Effector memory CD8-positive, alpha-beta T cell (primary cell): Measurements from ENCODE around the gene AFF3.

ENCODE experiments used
- ATAC-seq: fragments of 150-1000 bp; cut with Tn5 transposase; replicated peaks from 2 replicates; pipeline ENCODE4 v1.10.0; 2021; ENCODE audit warnings: mild to moderate bottlenecking, moderate library complexity
- DNase-seq, 3 experiments: peaks; one replicate each; pipeline ENCODE4 v3.0.0; 2021
- H3K27ac Mint-ChIP-seq, 2 donors: one replicate each; pipeline ENCODE4 v1.8.0; 2022; ENCODE audit warnings: mild to moderate bottlenecking in 2 of 2, mixed read lengths in 2 of 2, moderate library complexity in 2 of 2
- H3K27me3 Mint-ChIP-seq, 2 donors: one replicate each; pipeline ENCODE4 v1.8.0; 2022; ENCODE audit warnings: mixed read lengths in 2 of 2
- H3K36me3 Mint-ChIP-seq: one replicate; pipeline ENCODE4 v1.8.0; 2022; ENCODE audit warnings: mild to moderate bottlenecking, moderate library complexity, mixed read lengths; ENCODE audit not compliant: insufficient read depth
- H3K4me1 Mint-ChIP-seq, 2 donors: one replicate each; pipeline ENCODE4 v1.8.0; 2022; ENCODE audit warnings: low read depth in 2 of 2, mixed read lengths in 2 of 2
- H3K4me3 Mint-ChIP-seq, 2 donors: one replicate each; pipeline ENCODE4 v1.8.0; 2022; ENCODE audit warnings: mild to moderate bottlenecking in 2 of 2, mixed read lengths in 2 of 2, moderate library complexity in 2 of 2
- H3K9me3 Mint-ChIP-seq, 2 donors: one replicate each; pipeline ENCODE4 v1.8.0; 2022; ENCODE audit warnings: mixed read lengths in 2 of 2

The AFF3 gene

DNA sequence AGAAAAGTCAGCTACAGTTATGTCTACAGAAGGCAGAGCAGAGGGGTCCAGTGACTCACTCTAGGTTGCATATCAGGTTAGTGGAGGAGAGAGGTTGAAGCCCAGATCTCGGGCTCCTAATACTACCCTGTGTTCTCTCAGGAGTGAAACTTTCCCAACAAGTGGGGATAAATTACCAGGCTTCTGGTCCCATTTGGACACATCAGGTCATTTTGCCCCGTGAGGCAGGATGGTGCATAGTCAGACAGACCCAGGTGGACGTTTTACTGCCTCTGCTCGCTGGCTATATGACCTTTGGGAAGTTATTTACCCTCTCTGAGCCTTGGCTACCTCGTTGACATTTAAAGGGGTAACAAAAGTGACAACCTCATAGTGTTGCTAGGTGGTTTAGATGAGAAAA lies 524.6 kb downstream of the AFF3 start:
- Mint-ChIP-seq H3K27me3 (peaks cover 12 to 34% of the 10 kb centered on the region in 2 donors), H3K4me3 (no peak overlapping the region)
- no peak for ATAC-seq

GRCh38 chr2:99615247-99615771 lies 527.1 kb downstream of the AFF3 start:
- Mint-ChIP-seq H3K27me3 (peaks cover 5 to 15% of the 10 kb centered on the region in 2 donors), H3K36me3 (no peaks in the 10 kb centered on the region), H3K9me3 (no peaks in the 10 kb centered on the region), H3K4me1 (peaks cover 0 to 4% of the 10 kb centered on the region in 2 donors), H3K27ac (no peak overlapping the region), H3K4me3 (no peak overlapping the region)
- DNase-seq = no peak
- ATAC-seq = no peak

More for the DNA sequence above, 524.6 kb downstream of the AFF3 start:
- Mint-ChIP-seq H3K4me1 (peaks cover 0 to 4% of the 10 kb centered on the region in 2 donors), H3K27ac (no peak overlapping the region), H3K9me3 (no peaks in the 10 kb centered on the region), H3K36me3 (no peaks in the 10 kb centered on the region)
- no peak for DNase-seq

DNA sequence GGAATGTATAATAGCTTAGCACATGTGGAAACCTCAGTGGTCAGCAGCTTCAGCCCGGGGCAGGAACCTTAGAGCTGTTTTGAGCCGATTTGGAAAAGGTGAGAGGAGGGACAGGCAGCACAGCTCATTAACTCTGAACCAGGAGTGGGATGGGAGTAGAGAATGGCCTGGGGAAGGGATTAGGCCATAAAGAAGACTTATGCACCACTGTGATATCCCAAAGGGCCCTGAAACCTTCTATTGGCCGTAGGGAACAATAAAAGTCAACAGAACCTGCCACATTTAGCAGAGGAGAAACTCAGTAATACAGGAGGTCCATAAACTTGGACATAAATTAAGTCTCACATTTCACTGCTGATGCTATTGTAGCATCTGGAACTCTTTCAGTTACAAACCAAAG lies 528.4 kb downstream of the AFF3 start:
- Mint-ChIP-seq H3K27ac (no peak overlapping the region), H3K9me3 (no peaks in the 10 kb centered on the region), H3K27me3 (peaks cover 5 to 12% of the 10 kb centered on the region in 2 donors), H3K4me1 (peaks cover 0 to 4% of the 10 kb centered on the region in 2 donors), H3K4me3 (no peak overlapping the region), H3K36me3 (no peaks in the 10 kb centered on the region)
- DNase-seq (no peak), ATAC-seq (no peak)

GRCh38 chr2:99611786-99612185 lies 530.6 kb downstream of the AFF3 start:
- DNase-seq (no peak), ATAC-seq (no peak)
- Mint-ChIP-seq H3K36me3 (peaks cover 2% of the 10 kb centered on the region), H3K27me3 (peaks cover 0 to 6% of the 10 kb centered on the region in 2 donors), H3K4me3 (no peak overlapping the region), H3K27ac (no peak overlapping the region), H3K9me3 (no peaks in the 10 kb centered on the region), H3K4me1 (no peaks in the 10 kb centered on the region)

DNA sequence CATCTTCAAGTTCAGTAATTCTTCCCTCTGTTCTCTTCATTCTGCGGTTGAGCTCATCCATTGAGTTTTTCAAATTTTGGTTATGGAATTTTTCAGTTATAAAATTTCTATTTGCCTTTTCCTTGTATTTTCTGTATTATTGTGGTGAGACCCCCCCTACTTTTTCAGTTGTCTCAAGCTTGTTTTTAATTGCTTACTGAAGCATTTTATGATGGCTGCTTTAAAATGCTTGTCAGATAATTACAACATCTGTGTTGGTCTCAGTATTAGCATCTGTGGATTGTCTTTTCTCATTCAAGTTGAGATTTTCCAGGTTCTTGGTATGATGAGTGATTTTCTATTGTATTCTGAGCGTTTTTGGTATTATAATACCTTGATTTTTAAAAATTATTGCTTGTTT lies 531.4 kb downstream of the AFF3 start:
- DNase-seq = no peak
- Mint-ChIP-seq H3K36me3 (peaks cover 2% of the 10 kb centered on the region), H3K4me3 (no peak overlapping the region), H3K27ac (no peak overlapping the region), H3K27me3 (peaks cover 0 to 6% of the 10 kb centered on the region in 2 donors), H3K4me1 (no peaks in the 10 kb centered on the region), H3K9me3 (no peaks in the 10 kb centered on the region)
- ATAC-seq = no peak

- Mint-ChIP-seq H3K36me3 (peaks cover 2% of the 10 kb centered on the region), H3K27ac (no peak overlapping the region), H3K9me3 (no peaks in the 10 kb centered on the region), H3K4me3 (no peak overlapping the region), H3K4me1 (no peaks in the 10 kb centered on the region), H3K27me3 (peaks cover 0 to 7% of the 10 kb centered on the region in 2 donors)
- ATAC-seq (no peak), DNase-seq (no peak)
Measured at GRCh38 chr2:99609851-99610381, 532.5 kb downstream of the AFF3 start.

DNA sequence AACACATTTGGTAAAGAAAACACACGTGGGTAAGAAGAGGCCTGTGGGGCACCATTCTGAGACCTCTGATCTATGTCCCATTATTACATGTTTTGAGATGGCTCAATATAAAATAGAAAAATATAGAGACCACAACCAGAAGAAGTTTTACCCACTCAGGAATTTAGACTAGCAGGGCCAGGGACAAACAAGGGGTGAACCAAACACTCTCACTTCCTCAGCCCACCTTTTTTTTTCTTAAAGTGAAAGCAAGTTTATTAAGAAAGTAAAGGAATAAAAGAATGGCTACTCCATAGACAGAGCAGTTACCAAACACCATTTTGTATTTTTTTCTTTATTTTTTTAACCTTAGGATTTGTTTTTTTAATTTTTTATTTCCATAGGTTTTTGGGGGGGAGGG lies 533.5 kb downstream of the AFF3 start:
- no peak for ATAC-seq
- Mint-ChIP-seq H3K36me3 (peaks cover 2% of the 10 kb centered on the region), H3K4me1 (no peaks in the 10 kb centered on the region)

GRCh38 chr2:99607861-99608491 lies 534.4 kb downstream of the AFF3 start:
- peaks cover 5% of the 10 kb centered on the region for H3K36me3 Mint-ChIP-seq
- H3K27me3 Mint-ChIP-seq = peaks cover 13 to 21% of the 10 kb centered on the region in 2 donors

More for the DNA sequence above, 533.5 kb downstream of the AFF3 start:
- Mint-ChIP-seq H3K4me3 (no peak overlapping the region), H3K9me3 (no peaks in the 10 kb centered on the region), H3K27me3 (peaks cover 4 to 18% of the 10 kb centered on the region in 2 donors), H3K27ac (no peak overlapping the region)
- DNase-seq = no peak

DNA sequence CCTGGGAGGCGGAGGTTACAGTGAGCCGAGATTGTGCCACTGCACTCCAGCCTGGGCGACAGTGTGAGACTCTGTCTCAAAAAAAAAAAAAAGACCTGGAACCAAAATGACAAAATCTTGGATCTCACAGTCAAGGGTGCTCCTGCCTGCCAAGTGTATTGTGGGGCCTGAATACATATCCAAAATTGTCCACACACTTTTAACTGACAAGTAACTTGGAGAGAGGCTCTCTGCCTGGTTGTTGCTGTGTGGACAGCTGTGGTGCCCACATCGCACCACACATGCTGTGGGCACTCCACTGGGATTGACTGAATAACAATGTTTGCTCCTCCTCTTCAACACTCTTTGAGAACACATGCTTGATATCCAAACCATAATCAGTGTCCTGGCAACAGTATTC lies 534.9 kb downstream of the AFF3 start:
- Mint-ChIP-seq H3K27me3 (peaks cover 15 to 21% of the 10 kb centered on the region in 2 donors), H3K27ac (no peak overlapping the region), H3K4me1 (no peaks in the 10 kb centered on the region), H3K9me3 (no peaks in the 10 kb centered on the region), H3K36me3 (peaks cover 5% of the 10 kb centered on the region), H3K4me3 (no peak overlapping the region)
- ATAC-seq (no peak), DNase-seq (no peak)

More at GRCh38 chr2:99607861-99608491, 534.4 kb downstream of the AFF3 start:
- H3K4me3 Mint-ChIP-seq = no peak overlapping the region
- ATAC-seq (no peak), DNase-seq (no peak)
- H3K27ac Mint-ChIP-seq = no peak overlapping the region
- H3K4me1 Mint-ChIP-seq = no peaks in the 10 kb centered on the region
- H3K9me3 Mint-ChIP-seq = no peaks in the 10 kb centered on the region

DNA sequence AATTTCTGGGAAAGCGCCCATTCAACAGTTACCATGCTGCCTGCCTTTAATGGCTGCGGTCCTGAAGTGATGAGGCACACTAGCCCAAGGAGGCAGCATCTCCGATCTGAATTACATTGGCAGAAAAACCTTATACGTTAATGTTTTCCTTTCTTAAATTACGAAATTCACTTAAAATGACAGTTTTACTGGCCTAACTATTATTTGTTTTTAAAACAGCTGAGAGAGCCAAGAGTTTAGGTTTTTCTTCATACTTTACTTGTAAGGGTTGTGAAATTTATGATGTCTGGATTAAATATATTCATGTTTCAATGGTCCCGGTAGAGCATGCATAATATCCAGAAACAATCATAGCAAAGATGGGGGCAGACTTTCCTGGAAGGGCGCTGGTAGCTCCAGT lies 537.4 kb downstream of the AFF3 start:
- no peak for ATAC-seq
- H3K9me3 Mint-ChIP-seq = no peaks in the 10 kb centered on the region
- H3K27ac Mint-ChIP-seq = no peak overlapping the region
- H3K4me1 Mint-ChIP-seq = no peaks in the 10 kb centered on the region
- H3K36me3 Mint-ChIP-seq = peaks cover 5% of the 10 kb centered on the region
- H3K27me3 Mint-ChIP-seq = peaks cover 23 to 28% of the 10 kb centered on the region in 2 donors
- H3K4me3 Mint-ChIP-seq = no peak overlapping the region
- DNase-seq = no peak

DNA sequence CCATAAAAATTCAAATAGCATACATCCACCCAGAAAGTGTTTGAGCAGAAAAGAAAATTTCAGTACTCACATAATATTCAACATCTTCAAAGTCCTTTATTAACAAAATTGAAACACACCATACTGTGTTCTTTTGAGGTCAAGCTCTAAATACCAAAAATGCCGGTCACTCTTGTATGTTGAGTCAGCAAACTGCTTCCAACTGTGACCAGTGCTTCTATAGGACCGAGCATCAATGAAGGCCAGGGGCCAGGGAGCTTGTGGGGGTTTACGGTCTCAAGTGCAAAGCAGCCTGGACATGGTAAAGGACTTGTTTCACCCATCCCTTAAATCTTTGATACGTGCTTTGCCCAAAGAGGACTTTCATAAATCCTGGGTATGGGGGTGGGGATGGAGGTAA lies 539.9 kb downstream of the AFF3 start:
- DNase-seq (no peak), ATAC-seq (no peak)
- Mint-ChIP-seq H3K9me3 (no peaks in the 10 kb centered on the region), H3K4me3 (no peak overlapping the region), H3K4me1 (no peaks in the 10 kb centered on the region), H3K27ac (no peak overlapping the region), H3K36me3 (peaks cover 3% of the 10 kb centered on the region), H3K27me3 (peaks cover 27 to 45% of the 10 kb centered on the region in 2 donors)

DNA sequence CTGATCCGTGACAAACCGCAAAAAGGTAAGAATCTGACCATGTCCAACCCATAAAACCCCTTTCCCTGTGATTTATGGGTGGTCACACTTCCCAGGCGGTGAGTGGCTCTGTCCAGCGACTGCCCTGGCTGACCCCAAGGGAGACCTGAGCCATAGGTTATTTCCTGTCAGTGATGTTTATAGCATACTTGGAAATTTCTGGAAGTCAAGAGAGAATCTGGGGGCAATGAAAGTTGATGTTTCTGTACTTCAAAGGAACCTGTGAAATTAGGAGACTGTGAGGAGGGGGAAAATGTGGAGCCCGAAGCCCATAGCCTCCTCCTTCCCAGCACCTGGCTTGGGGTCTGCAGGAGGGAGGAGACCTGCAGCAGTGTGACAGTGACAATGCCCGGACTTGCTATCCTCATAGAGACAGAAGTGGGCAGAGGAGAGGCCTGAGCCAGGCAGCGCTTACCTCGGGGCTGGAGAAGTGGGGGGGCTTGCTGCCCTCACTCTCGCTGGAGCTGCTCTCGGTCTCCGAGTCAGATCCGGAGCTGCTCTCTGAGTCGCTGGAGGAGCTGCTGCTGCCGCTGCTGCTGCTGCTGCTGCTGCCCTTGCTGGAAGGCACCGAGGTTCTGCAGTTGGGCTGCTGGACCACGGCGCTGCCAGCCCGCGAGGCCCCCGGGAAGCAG lies 541.3 kb downstream of the AFF3 start:
- H3K4me3 Mint-ChIP-seq = no peak overlapping the region
- DNase-seq (no peak), ATAC-seq (no peak)
- H3K27me3 Mint-ChIP-seq = peaks cover 27 to 45% of the 10 kb centered on the region in 2 donors
- no peak overlapping the region for H3K27ac Mint-ChIP-seq
- H3K4me1 Mint-ChIP-seq = no peaks in the 10 kb centered on the region
- peaks cover 3% of the 10 kb centered on the region for H3K36me3 Mint-ChIP-seq
- no peaks in the 10 kb centered on the region for H3K9me3 Mint-ChIP-seq

- DNase-seq = no peak
- Mint-ChIP-seq H3K36me3 (peaks cover 2% of the 10 kb centered on the region), H3K27ac (no peak overlapping the region), H3K9me3 (no peaks in the 10 kb centered on the region), H3K4me3 (no peak overlapping the region), H3K4me1 (no peaks in the 10 kb centered on the region), H3K27me3 (peaks cover 18 to 24% of the 10 kb centered on the region in 2 donors)
- ATAC-seq = no peak
Measured at GRCh38 chr2:99598441-99598840, 543.9 kb downstream of the AFF3 start.

DNA sequence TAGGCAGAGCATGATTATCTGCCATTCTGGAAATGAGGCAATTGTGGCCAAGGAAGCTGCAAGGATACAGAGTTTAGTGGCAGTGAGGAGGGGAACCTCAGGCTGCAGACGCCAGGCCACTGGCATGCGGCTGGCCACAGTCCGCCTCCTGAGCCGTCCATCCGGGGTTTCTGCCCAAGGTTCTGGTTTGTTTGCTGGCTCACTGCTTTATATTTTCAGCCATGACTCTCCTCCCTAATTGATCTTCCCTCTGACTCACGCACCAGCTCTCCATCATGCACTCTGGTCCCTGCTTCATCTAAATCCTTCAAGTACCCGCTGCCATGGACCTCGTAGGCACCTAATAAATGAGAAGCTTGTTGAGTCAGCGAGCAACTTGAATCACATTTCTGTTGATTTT lies 544.8 kb downstream of the AFF3 start:
- H3K27me3 Mint-ChIP-seq = peaks cover 13 to 24% of the 10 kb centered on the region in 2 donors
- H3K9me3 Mint-ChIP-seq = no peaks in the 10 kb centered on the region
- H3K4me1 Mint-ChIP-seq = no peaks in the 10 kb centered on the region
- H3K27ac Mint-ChIP-seq = no peak overlapping the region
- no peak overlapping the region for H3K4me3 Mint-ChIP-seq
- DNase-seq = no peak
- H3K36me3 Mint-ChIP-seq = no peaks in the 10 kb centered on the region
- no peak for ATAC-seq
